Lung (tissue), 12 donors: Measurements from ENCODE around the gene FJX1. TPM values are rescaled to one million over a fixed set of nuclear protein-coding genes. Genes with fewer than 3 reads are reported as not detected.

Source experiments
- ATAC-seq: fragments of 200-7000 bp; cut with Tn5 transposase; one replicate; pipeline ENCODE4 v1.9.1; 2020; ENCODE audit warnings: moderate number of reproducible peaks; ENCODE audit not compliant: insufficient read depth, low FRiP score
- DNase-seq, 3 donors: peaks; one replicate each; pipeline ENCODE4 v3.0.0-alpha.2; 2013 to 2017
- H3K27ac ChIP-seq, 2 donors: one replicate each; pipeline ENCODE4 v1.5.1; 2013; ENCODE audit warnings: mild to moderate bottlenecking in 2 of 2, moderate library complexity in 2 of 2, control low read depth in 1 of 2, inconsistent platforms in 1 of 2, low read depth in 1 of 2, low read length in 1 of 2
- H3K27me3 ChIP-seq, 3 donors: one replicate each; pipeline ENCODE4 v1.5.1; 2013; ENCODE audit warnings: low read length in 2 of 3; ENCODE audit not compliant: control insufficient read depth in 3 of 3, insufficient read depth in 3 of 3
- H3K36me3 ChIP-seq, 4 donors: one replicate each; pipeline ENCODE4 v1.5.1; 2013; ENCODE audit warnings: low read length in 4 of 4, mild to moderate bottlenecking in 1 of 4, moderate library complexity in 1 of 4; ENCODE audit not compliant: control insufficient read depth in 4 of 4, insufficient read depth in 4 of 4
- H3K4me1 ChIP-seq, 5 donors: one replicate each; pipeline ENCODE4 v1.5.1; 2013; ENCODE audit warnings: low read length in 5 of 5, mild to moderate bottlenecking in 2 of 5, moderate library complexity in 1 of 5; ENCODE audit not compliant: control insufficient read depth in 5 of 5, insufficient read depth in 5 of 5
- H3K4me3 ChIP-seq: one replicate; pipeline ENCODE4 v1.5.1; 2013; ENCODE audit warnings: mild to moderate bottlenecking, control low read depth, moderate library complexity
- H3K9ac ChIP-seq, 2 donors: one replicate each; pipeline ENCODE4 v1.5.1; 2013; ENCODE audit warnings: low read length in 2 of 2, control low read depth in 1 of 2; ENCODE audit not compliant: insufficient read depth in 1 of 2
- H3K9me3 ChIP-seq, 4 donors: one replicate each; pipeline ENCODE4 v1.5.1; 2013; ENCODE audit warnings: low read length in 3 of 4, mild to moderate bottlenecking in 1 of 4, moderate library complexity in 1 of 4; ENCODE audit not compliant: control insufficient read depth in 4 of 4, insufficient read depth in 3 of 4
- WGBS, 2 donors: extraction: QIAGEN DNeasy Blood & Tissue Kit; methylation state at CpG; one replicate each; pipeline ENCODE4 v1.1.7; 2013; 5-methylcytosine and 5-hydroxymethylcytosine counted together
- polyA plus RNA-seq, 2 donors: library from polyadenylated mRNA; stranded (reverse); fragments of 200-250 nt; gene quantifications; one replicate each; pipeline ENCODE4 v1.2.1, GENCODE V29; 2013
- total RNA-seq, 2 donors: library from RNA; depleted of rRNA in 1 of 2; stranded (reverse); fragments of >200 nt in 1 of 2; gene quantifications; one replicate each; pipeline ENCODE4 v1.2.1, GENCODE V29; 2014 to 2021
- TF ChIP-seq, protein P1 (sequence below): IDR thresholded peaks from 2 replicates; pipeline ENCODE4 v1.5.1; 2012; ENCODE audit warnings: mild to moderate bottlenecking; ENCODE audit errors: control extremely low read depth, extremely low read depth
- donor health status: control.
- donor health status: control.
- donor health status: Bipolar disorder and iron deficiency.
- donor health status: healthy.
- donor health status: DM: yes; HTN: yes; CAD: no.

The FJX1 gene
- total and polyA plus RNA-seq, 4 donors, result 2.9 to 7.7 (median 3.5) TPM

DNA sequence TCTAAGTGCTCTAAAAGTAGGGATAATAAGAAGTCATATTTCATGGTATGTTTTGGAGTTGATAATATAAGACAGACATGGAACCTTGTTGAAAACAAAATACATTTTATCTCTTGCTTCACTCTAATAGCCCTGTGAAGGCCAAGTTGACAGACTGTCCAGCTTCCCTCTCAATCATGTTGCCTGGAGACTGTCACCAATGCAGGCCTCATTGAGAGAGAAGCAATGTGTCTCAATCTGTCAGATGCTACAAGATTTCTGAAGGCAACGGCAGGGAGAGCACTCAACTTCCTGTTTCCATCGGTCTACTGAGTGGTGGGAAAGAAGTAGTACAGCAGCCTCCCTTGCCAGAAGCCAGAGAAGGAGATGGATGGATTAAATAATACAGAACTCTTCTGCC is 23.6 kb upstream of the FJX1 start:
- DNase-seq, result no peak
- Histone ChIP-seq H3K4me1 (peaks cover 0 to 9% (median 1%) of the 10 kb centered on the region in 5 donors), H3K9me3 (no peaks in the 10 kb centered on the region), H3K27me3 (no peaks in the 10 kb centered on the region), H3K36me3 (no peaks in the 10 kb centered on the region), H3K4me3 (no peak overlapping the region), H3K9ac (no peak overlapping the region), H3K27ac (no peak overlapping the region)
- TF ChIP-seq, protein P1, sequence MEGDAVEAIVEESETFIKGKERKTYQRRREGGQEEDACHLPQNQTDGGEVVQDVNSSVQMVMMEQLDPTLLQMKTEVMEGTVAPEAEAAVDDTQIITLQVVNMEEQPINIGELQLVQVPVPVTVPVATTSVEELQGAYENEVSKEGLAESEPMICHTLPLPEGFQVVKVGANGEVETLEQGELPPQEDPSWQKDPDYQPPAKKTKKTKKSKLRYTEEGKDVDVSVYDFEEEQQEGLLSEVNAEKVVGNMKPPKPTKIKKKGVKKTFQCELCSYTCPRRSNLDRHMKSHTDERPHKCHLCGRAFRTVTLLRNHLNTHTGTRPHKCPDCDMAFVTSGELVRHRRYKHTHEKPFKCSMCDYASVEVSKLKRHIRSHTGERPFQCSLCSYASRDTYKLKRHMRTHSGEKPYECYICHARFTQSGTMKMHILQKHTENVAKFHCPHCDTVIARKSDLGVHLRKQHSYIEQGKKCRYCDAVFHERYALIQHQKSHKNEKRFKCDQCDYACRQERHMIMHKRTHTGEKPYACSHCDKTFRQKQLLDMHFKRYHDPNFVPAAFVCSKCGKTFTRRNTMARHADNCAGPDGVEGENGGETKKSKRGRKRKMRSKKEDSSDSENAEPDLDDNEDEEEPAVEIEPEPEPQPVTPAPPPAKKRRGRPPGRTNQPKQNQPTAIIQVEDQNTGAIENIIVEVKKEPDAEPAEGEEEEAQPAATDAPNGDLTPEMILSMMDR, result no peak
- no peak for ATAC-seq
- 9 to 18% methylated on average over 2 of the region's 2 CpGs for WGBS, 2 donors

DNA sequence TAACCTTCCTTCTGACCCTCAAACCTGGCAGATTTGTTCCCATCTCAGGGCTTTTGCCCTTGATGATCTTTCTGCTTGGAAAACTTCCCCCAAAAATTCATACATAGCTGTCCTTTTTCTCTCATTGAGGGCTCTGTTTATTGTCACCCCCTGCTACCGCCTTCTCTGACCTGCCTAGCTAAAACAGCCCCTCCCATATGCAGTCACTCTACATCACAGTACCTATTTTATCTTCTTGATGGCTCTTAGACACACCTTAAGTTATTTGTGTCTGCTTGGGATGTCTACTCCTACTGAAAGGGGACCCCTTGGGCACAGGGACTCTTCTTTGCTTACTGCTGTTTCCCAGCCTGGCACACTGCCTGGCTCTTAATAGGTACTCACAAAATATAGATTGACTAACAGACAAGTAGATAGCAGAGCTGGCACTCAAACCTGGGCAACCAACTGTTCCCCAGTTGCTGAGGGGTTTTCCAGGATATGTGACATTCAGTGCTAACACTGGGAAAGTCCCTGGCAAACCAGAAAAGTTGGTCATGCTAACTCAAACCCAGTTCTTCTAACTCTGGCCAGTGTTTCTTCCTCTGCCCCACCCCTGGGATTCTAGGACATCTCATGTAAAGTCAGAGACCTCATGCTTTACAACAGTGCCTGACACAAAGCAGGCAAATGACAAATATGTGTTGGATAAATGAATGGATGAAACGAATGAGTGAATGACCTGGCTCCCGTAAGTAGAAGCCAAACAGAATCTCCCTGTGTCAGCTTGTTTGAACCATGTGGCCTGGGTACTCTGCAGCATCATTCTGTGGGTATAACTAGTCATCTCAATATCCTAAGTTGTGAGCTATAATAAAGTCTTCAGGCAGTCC is 19.8 kb upstream of the FJX1 start:
- Histone ChIP-seq H3K4me1 (peaks cover 0 to 17% (median 0%) of the 10 kb centered on the region in 5 donors), H3K27me3 (no peaks in the 10 kb centered on the region), H3K4me3 (no peak overlapping the region), H3K9ac (no peak overlapping the region), H3K27ac (no peak overlapping the region), H3K9me3 (no peaks in the 10 kb centered on the region), H3K36me3 (no peaks in the 10 kb centered on the region)
- DNase-seq (no peak), ATAC-seq (no peak)
- 76 to 80% methylated on average over 3 of the region's 3 CpGs for WGBS, 2 donors
- TF ChIP-seq, protein P1, result no peak

DNA sequence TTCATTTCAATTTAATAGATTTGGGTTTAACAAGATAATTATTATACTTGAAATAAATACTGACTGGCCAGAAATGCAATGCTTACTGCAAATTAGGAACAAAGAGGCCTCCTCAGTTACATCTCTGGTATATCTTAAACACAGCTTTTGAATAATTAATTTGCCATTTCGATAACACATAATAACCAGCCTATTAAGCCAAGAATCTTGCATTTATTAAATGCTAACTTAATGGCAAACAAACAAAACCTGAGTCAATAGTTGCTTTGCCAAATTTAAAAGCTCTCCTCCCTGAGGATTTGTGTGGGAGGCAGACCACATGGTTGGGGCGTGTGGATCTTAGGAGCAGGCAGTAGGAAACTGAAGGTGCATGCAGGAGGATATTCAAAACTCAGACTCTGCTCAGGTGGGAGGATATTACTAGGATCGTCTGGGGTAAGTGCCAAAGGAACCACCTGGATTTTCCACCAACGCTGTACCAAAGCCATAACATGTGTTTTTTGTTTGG is 17.9 kb upstream of the FJX1 start:
- H3K27ac ChIP-seq, result no peak overlapping the region
- ATAC-seq (no peak), DNase-seq (peak in 2 of 3 donors; percentile 55 to 73)
- no peaks in the 10 kb centered on the region for H3K36me3 ChIP-seq
- H3K4me3 ChIP-seq, result no peak overlapping the region
- TF ChIP-seq, protein P1, result no peak
- WGBS, 2 donors, result 78 to 86% methylated on average over 4 of the region's 4 CpGs
- H3K4me1 ChIP-seq, result peaks cover 0 to 22% (median 0%) of the 10 kb centered on the region in 5 donors
- H3K27me3 ChIP-seq, result no peaks in the 10 kb centered on the region
- no peak overlapping the region for H3K9ac ChIP-seq
- H3K9me3 ChIP-seq, result no peaks in the 10 kb centered on the region
